ENCODE data around the gene WDR7. TPM values are rescaled to one million over a fixed set of nuclear protein-coding genes. Genes with fewer than 3 reads are reported as not detected.

Gene WDR7
- total and polyA plus RNA-seq, 9 of the 15 experiments (the other 6 are each of a cell fraction or from before 2014, with no cell fraction given) = 1.4 to 9.4 (median 5.3) TPM

GRCh38 chr18:56812674-56813073 lies 161.5 kb downstream of the WDR7 start:
- Histone ChIP-seq H3K79me2 (ENCODE audit: control insufficient read depth, insufficient read depth, low read length) (no peaks in the 10 kb centered on the region), H3K9ac (ENCODE audit: insufficient read depth in 1 of 2, low read depth in 2 of 2, low read length in 2 of 2) (no peak overlapping the region), H4K20me1 (replicated peaks; ENCODE audit: control insufficient read depth, insufficient read depth, low read length) (no peaks in the 10 kb centered on the region), H3K27ac (ENCODE audit: extremely low read depth, low read depth, low read length) (no peak overlapping the region), H2AFZ (ENCODE audit: low read depth, low read length) (no peak overlapping the region), H3K4me2 (ENCODE audit: insufficient read depth, low read length) (no peak overlapping the region), H3K9me3 (replicated peaks; ENCODE audit: control insufficient read depth, insufficient read depth, low read depth, low read length) (no peaks in the 10 kb centered on the region), H3K27me3 (ENCODE audit: control insufficient read depth in 2 of 2, insufficient read depth in 2 of 2, low read length in 2 of 2) (no peaks in the 10 kb centered on the region), H3K9me1 (ENCODE audit: control insufficient read depth, insufficient read depth, low read length) (no peaks in the 10 kb centered on the region), H3K36me3 (ENCODE audit: control insufficient read depth, insufficient read depth, low read length) (no peaks in the 10 kb centered on the region), H3K4me1 (replicated peaks in 1 of 2; ENCODE audit: control insufficient read depth in 2 of 2, insufficient read depth in 2 of 2, low read length in 2 of 2) (no peaks in the 10 kb centered on the region), H3K4me3 (no peak overlapping the region)
- FAIRE-seq (no peak), ATAC-seq (no peak), DNase-seq (ENCODE audit: extremely low read depth in 1 of 4, low spot score in 3 of 4) (no peak)
- in situ Hi-C loops (cut with MboI) = no loop called here
- BruUV-seq (replicated peaks) = no TSS peak
- 48% methylated on average over 4 of the region's 5 CpGs for WGBS (ENCODE audit: insufficient coverage, low coverage, missing lambda C conversion rate)
- CTCF ChIA-PET (ENCODE audit: low intra/inter-chr PET ratio) = no interaction called here
- intact Hi-C loops (cut with micrococcal nuclease) = no loop called here
- TF ChIP-seq CREBBP (IDR thresholded peaks at IDR 0.05; ENCODE audit: low read depth, low read length) (no peak), RBM22 (IDR thresholded peaks at IDR 0.05; ENCODE audit: low read depth, low read length, poor library complexity, severe bottlenecking) (no peak), ZNF780A (CRISPR knock-in tag; IDR thresholded peaks at IDR 0.05) (no peak), ZNF354B (CRISPR knock-in tag; IDR thresholded peaks at IDR 0.05) (no peak), POU5F1 (IDR thresholded peaks at IDR 0.05; ENCODE audit: borderline replicate concordance, low read depth, low read length, partially characterized antibody) (no peak), SIN3B (IDR thresholded peaks at IDR 0.05; ENCODE audit: low read depth) (no peak), HCFC1 (IDR thresholded peaks at IDR 0.05; ENCODE audit: low read depth, low read length) (no peak), USF1 (CRISPR knock-in tag; IDR thresholded peaks at IDR 0.05) (no peak), GATA2 (CRISPR knock-in tag; IDR thresholded peaks at IDR 0.05) (no peak), ZNF740 (CRISPR knock-in tag; IDR thresholded peaks at IDR 0.05) (no peak), ZNF740 (tag; IDR thresholded peaks at IDR 0.05) (no peak), BRD9 (IDR thresholded peaks at IDR 0.05; ENCODE audit: low read depth, partially characterized antibody) (no peak), CREM (IDR thresholded peaks at IDR 0.05; ENCODE audit: low read depth) (no peak), ZBTB34 (CRISPR knock-in tag; IDR thresholded peaks at IDR 0.05) (no peak)
- POLR2A ChIA-PET = no interaction called here

Data from K562 (cell line).